K562 (cell line): ENCODE results near the gene SOX12. TPM values are rescaled to one million over a fixed set of nuclear protein-coding genes. Genes with fewer than 3 reads are reported as not detected.

ENCODE experiments used
- ATAC-seq: fragments of 200-7000 bp; cut with Tn5 transposase; 3 replicates; pipeline ENCODE4 v1.9.1; 2020; ENCODE audit warnings: moderate library complexity
- BruUV-seq: library from RNA; stranded (reverse); fragments of 400-500 nt; replicated peaks from 2 replicates; lab custom pipeline; 2021; lab: Mats Ljungman, UMichigan
- CTCF ChIA-PET: fragments of 300-600 bp; formaldehyde crosslinking; extraction: SDS; loops from one replicate; lab custom pipeline; 2021; ENCODE audit warnings: low intra/inter-chr PET ratio; lab: Yijun Ruan, JAX
- POLR2A ChIA-PET: fragments of 300-600, 350-650 bp; sonication (Branson Sonifier 250); formaldehyde crosslinking; extraction: SDS; loops from one replicate; lab custom pipeline; 2021; ENCODE audit warnings: antibody characterized with exemption, inconsistent platforms; lab: Yijun Ruan, JAX
- DNase-seq, 4 experiments: peaks; one replicate each; pipeline versions ENCODE4 v3.0.0 to v3.0.0-alpha.2; 2011 to 2018; ENCODE audit warnings: low spot score in 3 of 4, mixed read lengths in 3 of 4; ENCODE audit errors: extremely low read depth in 1 of 4
- FAIRE-seq: peaks from 2 replicates; lab custom pipeline; 2011; peaks lifted over from hg19 to GRCh38; lab: Jason Lieb, UNC
- H2AFZ ChIP-seq: 2 replicates; pipeline ENCODE4 v1.6.0; 2011; ENCODE audit warnings: low read depth, low read length, control low read depth, inconsistent platforms
- H3K27ac ChIP-seq: fragments of 200-600 bp; 3 replicates; pipeline ENCODE4 v1.8.0; 2011; ENCODE audit warnings: low read depth, mild to moderate bottlenecking, control low read depth, inconsistent platforms, low read length, moderate library complexity, mixed read lengths; ENCODE audit errors: extremely low read depth
- H3K27me3 ChIP-seq, 2 experiments: fragments of 300-600 bp in 1 of 2; 2 replicates in 1 of 2; 3 replicates in 1 of 2; pipeline versions ENCODE4 v1.6.0 to v1.8.0; 2011; ENCODE audit warnings: inconsistent platforms in 2 of 2, low read length in 2 of 2, mild to moderate bottlenecking in 1 of 2, mixed read lengths in 1 of 2, moderate library complexity in 1 of 2; ENCODE audit not compliant: control insufficient read depth in 2 of 2, insufficient read depth in 2 of 2
- H3K36me3 ChIP-seq: fragments of 300-600 bp; 3 replicates; pipeline ENCODE4 v1.8.0; 2011; ENCODE audit warnings: mild to moderate bottlenecking, low read length, inconsistent platforms; ENCODE audit not compliant: control insufficient read depth, insufficient read depth
- H3K4me1 ChIP-seq, 2 experiments: fragments of 200-600 bp in 1 of 2; replicated peaks in 1 of 2; 2 replicates in 1 of 2; 3 replicates in 1 of 2; pipeline versions ENCODE4 v1.5.1 to v1.8.0; 2011; ENCODE audit warnings: inconsistent platforms in 2 of 2, low read length in 2 of 2, mild to moderate bottlenecking in 1 of 2, mixed read lengths in 1 of 2, moderate library complexity in 1 of 2; ENCODE audit not compliant: control insufficient read depth in 2 of 2, insufficient read depth in 2 of 2
- H3K4me2 ChIP-seq: 2 replicates; pipeline ENCODE4 v1.6.1; 2011; ENCODE audit warnings: low read length, control low read depth, inconsistent platforms, mixed read lengths; ENCODE audit not compliant: insufficient read depth
- H3K4me3 ChIP-seq: fragments of 200-600 bp; sonication (generic), shearing (Covaris generic); 2 replicates; pipeline ENCODE4 v1.5.1; 2016; ENCODE audit warnings: control low read depth, inconsistent platforms
- H3K79me2 ChIP-seq: fragments of 200-600 bp; 3 replicates; pipeline ENCODE4 v1.8.0; 2011; ENCODE audit warnings: low read length, inconsistent platforms; ENCODE audit not compliant: control insufficient read depth, insufficient read depth
- H3K9ac ChIP-seq, 2 experiments: 2 replicates each; pipeline versions ENCODE4 v1.6.0 to v1.6.1; 2011; ENCODE audit warnings: low read depth in 2 of 2, low read length in 2 of 2, control low read depth in 1 of 2, inconsistent platforms in 1 of 2, mild to moderate bottlenecking in 1 of 2, mixed read lengths in 1 of 2; ENCODE audit not compliant: insufficient read depth in 1 of 2
- H3K9me1 ChIP-seq: one replicate; pipeline ENCODE4 v1.6.0; 2011; ENCODE audit warnings: inconsistent platforms, mild to moderate bottlenecking, low read length, moderate library complexity; ENCODE audit not compliant: control insufficient read depth, insufficient read depth
- H3K9me3 ChIP-seq: replicated peaks from 2 replicates; pipeline ENCODE4 v1.5.1; 2011; ENCODE audit warnings: low read depth, low read length, inconsistent platforms; ENCODE audit not compliant: control insufficient read depth, insufficient read depth
- H4K20me1 ChIP-seq: replicated peaks from 2 replicates; pipeline ENCODE4 v1.6.1; 2011; ENCODE audit warnings: low read length, inconsistent platforms, mixed read lengths; ENCODE audit not compliant: control insufficient read depth, insufficient read depth
- BRD9 ChIP-seq: fragments of 450-650 bp; IDR thresholded peaks from 2 replicates; pipeline ENCODE4 v1.6.1; 2018; ENCODE audit warnings: low read depth; ENCODE audit not compliant: partially characterized antibody
- CBFB ChIP-seq: sonication (generic); formaldehyde crosslinking; IDR thresholded peaks from 2 replicates; pipeline ENCODE4 v1.4.0; 2020; ENCODE audit warnings: mild to moderate bottlenecking, missing genetic modification reagents
- DMBX1 ChIP-seq: fragments of 250-450 bp; sonication (Bioruptor Pico); IDR thresholded peaks from 2 replicates; pipeline ENCODE4 v1.8.0; 2022; ENCODE audit warnings: inconsistent platforms, mild to moderate bottlenecking, moderate library complexity, borderline replicate concordance
- FOXK2 ChIP-seq, 2 experiments: fragments of 450-650 bp; IDR thresholded peaks in 1 of 2; conservative IDR thresholded peaks in 1 of 2; 2 replicates each; pipeline ENCODE4 v1.6.1; 2016; ENCODE audit warnings: low read depth in 2 of 2, mild to moderate bottlenecking in 1 of 2
- KDM4B ChIP-seq, 2 experiments: fragments of 450-650 bp in 1 of 2; sonication (generic) in 1 of 2; IDR thresholded peaks; 2 replicates each; pipeline ENCODE4 v1.6.1; 2016 to 2017; ENCODE audit warnings: borderline replicate concordance in 2 of 2, antibody characterized with exemption in 1 of 2, low read depth in 1 of 2, mild to moderate bottlenecking in 1 of 2
- L3MBTL2 ChIP-seq: fragments of 450-650 bp; IDR thresholded peaks from 2 replicates; pipeline ENCODE4 v1.6.1; 2016; ENCODE audit warnings: mild to moderate bottlenecking, moderate library complexity
- NFRKB ChIP-seq: fragments of 450-650 bp; IDR thresholded peaks from 2 replicates; pipeline ENCODE4 v1.6.1; 2016; ENCODE audit warnings: low read depth
- RBM25 ChIP-seq: fragments of 200-400 bp; formaldehyde crosslinking; IDR thresholded peaks from 2 replicates; pipeline ENCODE4 v1.6.1; 2018; ENCODE audit warnings: low read length, low read depth, moderate library complexity; ENCODE audit not compliant: severe bottlenecking
- TARDBP ChIP-seq: fragments of 450-650 bp; IDR thresholded peaks from 2 replicates; pipeline ENCODE4 v1.6.1; 2016
- ZNF175 ChIP-seq: fragments of 200-800 bp; sonication (Bioruptor generic); IDR thresholded peaks from 2 replicates; pipeline ENCODE4 v1.6.1; 2016; ENCODE audit warnings: low read depth, mild to moderate bottlenecking, missing genetic modification characterization, missing compliant biosample characterization
- ZNF41 ChIP-seq: fragments of 250-450 bp; sonication (Bioruptor Pico); conservative IDR thresholded peaks from 2 replicates; pipeline ENCODE4 v1.4.0; 2020; ENCODE audit warnings: mild to moderate bottlenecking
- ZNF436 ChIP-seq: fragments of 250-450, 450-650 bp; sonication (Bioruptor Pico); formaldehyde crosslinking; IDR thresholded peaks from 2 replicates; pipeline ENCODE4 v1.7.0; 2020; ENCODE audit warnings: mild to moderate bottlenecking
- ZNF668 ChIP-seq: fragments of 250-450 bp; sonication (Bioruptor Pico); IDR thresholded peaks from 2 replicates; pipeline ENCODE4 v1.8.0; 2022; ENCODE audit warnings: mild to moderate bottlenecking, inconsistent platforms
- ZNF696 ChIP-seq: fragments of 250-450 bp; sonication (Bioruptor Pico); conservative IDR thresholded peaks from 2 replicates; pipeline ENCODE4 v1.4.0; 2020; ENCODE audit warnings: mild to moderate bottlenecking, moderate library complexity
- WGBS: fragments of 100-300 bp; shearing (Covaris generic); methylation state at CpG from one replicate; pipeline ENCODE4 v1.1.6; 2016; ENCODE audit warnings: low coverage, mixed read lengths; ENCODE audit not compliant: insufficient coverage; ENCODE audit errors: missing lambda C conversion rate; 5-methylcytosine and 5-hydroxymethylcytosine counted together
- in situ Hi-C: fragments of 300-500 bp; cut with MboI; formaldehyde crosslinking; loops from 4 replicates; pipeline ENCODE4 v1.15.0; 2018; ENCODE audit warnings: inconsistent platforms, mixed read lengths
- intact Hi-C: fragments of 100-400 bp; cut with micrococcal nuclease; formaldehyde crosslinking; loops from 2 replicates; pipeline ENCODE4 v1.14.2; 2022
- polyA plus RNA-seq, 8 experiments: library from polyadenylated mRNA; depleted of rRNA in 4 of 8; stranded (reverse) in 5 of 8; unstranded in 3 of 8; fragments of >200 nt; fragmentation: Nextera tagmentation in 2 of 8; fragmentation: Illumina TruSeq in 1 of 8; extraction: Ambion mirVana in 2 of 8; extraction: Trizol in 1 of 8; gene quantifications; 2 replicates each; pipeline versions ENCODE4 v1.2.1 to v1.2.3, GENCODE V29; 2011 to 2014; ENCODE audit warnings: inconsistent platforms in 1 of 8, missing spikeins in 1 of 8
- total RNA-seq, 7 experiments: library from RNA; depleted of rRNA in 6 of 7; stranded (reverse); fragments of >200 nt in 6 of 7; fragmentation: Illumina TruSeq in 2 of 7; extraction: Trizol in 2 of 7; gene quantifications; 2 replicates each; pipeline versions ENCODE4 v1.2.1 to v1.2.3, GENCODE V29; 2011 to 2021; ENCODE audit warnings: low replicate concordance in 1 of 7
- TF ChIP-seq, protein P1 (sequence below), 2 experiments: fragments of 450-650 bp; formaldehyde crosslinking in 1 of 2; IDR thresholded peaks; 2 replicates each; pipeline versions ENCODE4 v1.4.0 to v1.6.1; 2014 to 2020; ENCODE audit warnings: mild to moderate bottlenecking in 2 of 2, borderline replicate concordance in 1 of 2, low read depth in 1 of 2

The SOX12 gene
- total and polyA plus RNA-seq, 9 of the 15 experiments (the other 6 are each of a cell fraction or from before 2014, with no cell fraction given) = 0.42 to 26.3 (median 2.6) TPM

DNA sequence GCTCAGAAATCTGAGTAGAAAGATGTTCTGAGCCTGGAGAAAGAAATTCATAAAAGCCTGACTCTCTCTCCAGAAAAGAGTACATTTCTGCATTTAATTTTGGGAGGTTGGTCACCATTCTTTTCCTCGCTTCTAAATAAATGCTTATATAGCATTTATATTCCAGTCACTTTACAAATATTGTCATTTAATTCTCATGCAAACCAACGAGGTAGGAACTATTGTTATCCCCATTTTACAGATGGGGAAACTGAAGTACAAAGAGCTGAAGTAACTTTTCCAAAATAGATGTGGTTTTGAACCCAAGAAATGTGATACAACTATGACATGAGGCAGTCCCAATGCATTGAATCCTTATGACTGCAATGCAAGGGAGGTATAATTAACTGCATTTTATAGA, 50.7 kb downstream of the SOX12 start (continued):
- TF ChIP-seq ZNF41 (CRISPR knock-in tag) (no peak), FOXK2 (conservative IDR thresholded peaks at IDR 0.05 in 1 of 2, IDR thresholded peaks at IDR 0.05 in 1 of 2; ENCODE audit: low read depth in 2 of 2) (no peak), RBM25 (peak; percentile 95), CBFB (CRISPR knock-in tag) (no peak)
- TF ChIP-seq, all 486 proteins: peak for 12

DNA sequence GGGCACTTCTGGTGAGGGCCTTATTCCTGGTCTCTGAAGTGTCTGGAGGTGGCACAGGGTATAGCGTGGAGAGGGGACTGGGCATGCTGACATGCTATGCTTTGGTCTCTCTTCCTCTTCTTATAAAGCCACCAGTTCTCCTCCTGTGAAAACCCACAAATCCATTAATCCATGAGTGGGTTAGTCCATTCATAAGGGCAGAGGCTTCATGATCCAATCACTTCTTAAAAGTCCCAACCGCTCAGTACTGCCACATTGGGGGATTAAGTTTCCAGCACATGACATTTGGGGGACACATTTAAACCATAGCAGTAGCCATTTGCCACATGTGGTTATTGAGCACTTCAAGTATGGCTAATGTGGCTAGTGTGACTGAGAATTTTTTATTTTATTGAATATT, 51.4 kb downstream of the SOX12 start:
- WGBS = 50% methylated on average over 2 of the region's 2 CpGs
- Histone ChIP-seq H3K36me3 (no peaks in the 10 kb centered on the region; the same call in 2 of the 3 replicates), H3K27me3 (no peaks in the 10 kb centered on the region), H3K9me3 (no peaks in the 10 kb centered on the region), H4K20me1 (no peaks in the 10 kb centered on the region), H3K9ac (peak overlapping the region in 1 of 2 experiments; percentile 68; a peak in 1 of 4 replicates), H2AFZ (no peak overlapping the region), H3K4me2 (no peak overlapping the region), H3K79me2 (peaks cover 33% of the 10 kb centered on the region), H3K4me1 (peaks cover 51 to 55% of the 10 kb centered on the region in 2 experiments), H3K27ac (peak overlapping the region; percentile 99), H3K4me3 (no peak overlapping the region), H3K9me1 (no peaks in the 10 kb centered on the region)
- no TSS peak for BruUV-seq
- ChIA-PET POLR2A (interaction anchor here (0.6 to 1.4 kb wide), 2 partner anchors 10 to 29 kb away, joined by 3 read pairs; partner anchors contain the start of gene NRSN2), CTCF (no interaction called here)
- DNase-seq (no peak), FAIRE-seq (no peak), ATAC-seq (no peak)
- in situ Hi-C loops = no loop called here
- intact Hi-C loops = no loop called here
- TF ChIP-seq ZNF668 (CRISPR knock-in tag) = no peak
- no peak for TF ChIP-seq BRD9
- no peak for TF ChIP-seq KDM4B (IDR thresholded peaks at IDR 0.05; ENCODE audit: borderline replicate concordance in 2 of 2, low read depth in 1 of 2)
- no peak for TF ChIP-seq L3MBTL2
- TF ChIP-seq ZNF696 (CRISPR knock-in tag) = no peak
- no peak for TF ChIP-seq ZNF436 (CRISPR knock-in tag)
- TF ChIP-seq DMBX1 (CRISPR knock-in tag) = peak; percentile 47; the same call in 1 of the 2 replicates
- TF ChIP-seq ZNF175 (CRISPR knock-in tag) = no peak
- TF ChIP-seq TARDBP = no peak
- TF ChIP-seq, protein P1, sequence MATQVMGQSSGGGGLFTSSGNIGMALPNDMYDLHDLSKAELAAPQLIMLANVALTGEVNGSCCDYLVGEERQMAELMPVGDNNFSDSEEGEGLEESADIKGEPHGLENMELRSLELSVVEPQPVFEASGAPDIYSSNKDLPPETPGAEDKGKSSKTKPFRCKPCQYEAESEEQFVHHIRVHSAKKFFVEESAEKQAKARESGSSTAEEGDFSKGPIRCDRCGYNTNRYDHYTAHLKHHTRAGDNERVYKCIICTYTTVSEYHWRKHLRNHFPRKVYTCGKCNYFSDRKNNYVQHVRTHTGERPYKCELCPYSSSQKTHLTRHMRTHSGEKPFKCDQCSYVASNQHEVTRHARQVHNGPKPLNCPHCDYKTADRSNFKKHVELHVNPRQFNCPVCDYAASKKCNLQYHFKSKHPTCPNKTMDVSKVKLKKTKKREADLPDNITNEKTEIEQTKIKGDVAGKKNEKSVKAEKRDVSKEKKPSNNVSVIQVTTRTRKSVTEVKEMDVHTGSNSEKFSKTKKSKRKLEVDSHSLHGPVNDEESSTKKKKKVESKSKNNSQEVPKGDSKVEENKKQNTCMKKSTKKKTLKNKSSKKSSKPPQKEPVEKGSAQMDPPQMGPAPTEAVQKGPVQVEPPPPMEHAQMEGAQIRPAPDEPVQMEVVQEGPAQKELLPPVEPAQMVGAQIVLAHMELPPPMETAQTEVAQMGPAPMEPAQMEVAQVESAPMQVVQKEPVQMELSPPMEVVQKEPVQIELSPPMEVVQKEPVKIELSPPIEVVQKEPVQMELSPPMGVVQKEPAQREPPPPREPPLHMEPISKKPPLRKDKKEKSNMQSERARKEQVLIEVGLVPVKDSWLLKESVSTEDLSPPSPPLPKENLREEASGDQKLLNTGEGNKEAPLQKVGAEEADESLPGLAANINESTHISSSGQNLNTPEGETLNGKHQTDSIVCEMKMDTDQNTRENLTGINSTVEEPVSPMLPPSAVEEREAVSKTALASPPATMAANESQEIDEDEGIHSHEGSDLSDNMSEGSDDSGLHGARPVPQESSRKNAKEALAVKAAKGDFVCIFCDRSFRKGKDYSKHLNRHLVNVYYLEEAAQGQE (IDR thresholded peaks at IDR 0.05; ENCODE audit: borderline replicate concordance) = no peak
- TF ChIP-seq, protein P1 (CRISPR knock-in tag; IDR thresholded peaks at IDR 0.05; ENCODE audit: low read depth) = no peak
- no peak for TF ChIP-seq NFRKB
